ENCODE results near the gene BDKRB2. TPM values are rescaled to one million over a fixed set of nuclear protein-coding genes. Genes with fewer than 3 reads are reported as not detected.

BDKRB2 gene
- total RNA-seq, 1 experiment from 2014 or later, result 0.15 TPM

- Mint-ChIP-seq H3K27ac (no peak overlapping the region), H3K4me3 (no peak overlapping the region), H3K4me1 (peaks cover 0 to 6% of the 10 kb centered on the region in 2 experiments; a peak in 3 of 4 replicates), H3K36me3 (ENCODE audit: insufficient read depth in 1 of 3, low read depth in 3 of 3) (no peaks in the 10 kb centered on the region; a peak in 1 of 7 replicates), H3K9me3 (peaks cover 3 to 4% of the 10 kb centered on the region in 2 experiments; a peak in 3 of 5 replicates), H3K27me3 (ENCODE audit: low read depth) (peaks cover 15% of the 10 kb centered on the region)
- Histone ChIP-seq H4K91ac (ENCODE audit: insufficient read length, low read depth, low read length) (no peak overlapping the region), H3K4ac (ENCODE audit: low read depth, low read length) (no peak overlapping the region), H2BK120ac (ENCODE audit: low read depth, low read length, poor library complexity, severe bottlenecking) (no peak overlapping the region), H3K27ac (ENCODE audit: insufficient read length, low read depth, low read length) (no peak overlapping the region), H3K4me2 (ENCODE audit: insufficient read depth, insufficient read length, low read length) (no peak overlapping the region), H3K9ac (ENCODE audit: extremely low read depth, insufficient read length, low read length) (no peak overlapping the region), H3T11ph (ENCODE audit: low read length) (no peak overlapping the region), H2BK15ac (ENCODE audit: low read depth, low read length) (no peak overlapping the region), H3K56ac (ENCODE audit: insufficient read length, low read depth, low read length) (no peak overlapping the region), H3K23me2 (ENCODE audit: insufficient read length, low read depth, low read length, poor library complexity, severe bottlenecking) (no peaks in the 10 kb centered on the region), H3K18ac (ENCODE audit: insufficient read length, low read depth, low read length) (no peak overlapping the region), H3K4me1 (ENCODE audit: insufficient read depth, low read length) (no peaks in the 10 kb centered on the region), H3K14ac (ENCODE audit: insufficient read depth, low read length) (no peak overlapping the region), H2BK12ac (ENCODE audit: insufficient read length, low read depth, low read length) (no peak overlapping the region), H2AFZ (ENCODE audit: low read length) (no peak overlapping the region), H3K79me1 (ENCODE audit: insufficient read depth, low read depth, low read length, poor library complexity, severe bottlenecking) (no peaks in the 10 kb centered on the region), H4K20me1 (ENCODE audit: control insufficient read depth, insufficient read depth, insufficient read length) (no peaks in the 10 kb centered on the region), H4K8ac (replicated peaks; ENCODE audit: insufficient read length, low read depth, low read length) (no peak overlapping the region), H4K5ac (ENCODE audit: insufficient read length, low read depth, low read length) (no peak overlapping the region), H2BK20ac (ENCODE audit: low read depth, low read length, poor library complexity, severe bottlenecking) (no peak overlapping the region), H2AK5ac (ENCODE audit: insufficient read length, low read length) (no peak overlapping the region), H3K9me3 (ENCODE audit: control insufficient read depth, low read depth, low read length) (no peaks in the 10 kb centered on the region), H2BK5ac (ENCODE audit: insufficient read length, low read length) (no peak overlapping the region), H3K27me3 (ENCODE audit: insufficient read depth, low read length) (no peaks in the 10 kb centered on the region; the same call in 1 of the 2 replicates), H3K79me2 (ENCODE audit: insufficient read depth, low read length) (no peaks in the 10 kb centered on the region), H3K23ac (ENCODE audit: insufficient read length, low read depth, low read length) (no peak overlapping the region)
- no peak for DNase-seq
- WGBS (ENCODE audit: extremely low coverage, insufficient read length, low lambda C conversion rate), result no CpG with 5 or more reads among the region's 10 CpGs
- TF ChIP-seq CTCF (conservative IDR thresholded peaks at IDR 0.05), result no peak
Measured at GRCh38 chr14:96177766-96178375, 26.8 kb upstream of the BDKRB2 start.
